ENCODE measurements around the gene NOG. TPM values are rescaled to one million over a fixed set of nuclear protein-coding genes. Genes with fewer than 3 reads are reported as not detected.

NOG gene
- total RNA-seq, 2 donors from 2014 or later = 1.5 TPM; not detected in 1

GRCh38 chr17:56629531-56630075 is 36.1 kb downstream of the NOG start:
- no peaks in the 10 kb centered on the region for H3K27me3 ChIP-seq
- no peak overlapping the region for H3K4me3 ChIP-seq
- TF ChIP-seq CTCF (IDR thresholded peaks at IDR 0.05) = no peak
- H3K36me3 ChIP-seq = no peaks in the 10 kb centered on the region
- no peak overlapping the region for H3K27ac ChIP-seq
- no peaks in the 10 kb centered on the region for H3K9me3 ChIP-seq
- no peaks in the 10 kb centered on the region for H3K4me1 ChIP-seq
- no peak for DNase-seq (ENCODE audit: low spot score)

GRCh38 chr17:56630202-56630601 is 36.7 kb downstream of the NOG start:
- Histone ChIP-seq H3K27me3 (no peaks in the 10 kb centered on the region), H3K36me3 (no peaks in the 10 kb centered on the region), H3K4me1 (no peaks in the 10 kb centered on the region), H3K27ac (no peak overlapping the region), H3K9me3 (no peaks in the 10 kb centered on the region), H3K4me3 (no peak overlapping the region)
- no peak for TF ChIP-seq CTCF (IDR thresholded peaks at IDR 0.05)
- DNase-seq (ENCODE audit: low spot score) = no peak

- no peaks in the 10 kb centered on the region for H3K4me1 ChIP-seq
- H3K4me3 ChIP-seq = no peak overlapping the region
- no peak for DNase-seq (ENCODE audit: low spot score)
- H3K27ac ChIP-seq = no peak overlapping the region
- TF ChIP-seq CTCF (IDR thresholded peaks at IDR 0.05) = no peak
- H3K27me3 ChIP-seq = no peaks in the 10 kb centered on the region
- H3K9me3 ChIP-seq = no peaks in the 10 kb centered on the region
- no peaks in the 10 kb centered on the region for H3K36me3 ChIP-seq
These were observed 40.2 kb downstream of the NOG start for GRCh38 chr17:56633681-56634080.

GRCh38 chr17:56635641-56636040 is 42.1 kb downstream of the NOG start:
- no peak overlapping the region for H3K4me3 ChIP-seq
- H3K9me3 ChIP-seq = no peaks in the 10 kb centered on the region
- H3K27ac ChIP-seq = no peak overlapping the region
- no peak for DNase-seq (ENCODE audit: low spot score)
- H3K27me3 ChIP-seq = no peaks in the 10 kb centered on the region
- H3K4me1 ChIP-seq = no peaks in the 10 kb centered on the region
- TF ChIP-seq CTCF (IDR thresholded peaks at IDR 0.05) = no peak
- no peaks in the 10 kb centered on the region for H3K36me3 ChIP-seq

- Histone ChIP-seq H3K4me3 (no peak overlapping the region), H3K36me3 (no peaks in the 10 kb centered on the region), H3K9me3 (no peaks in the 10 kb centered on the region), H3K4me1 (no peaks in the 10 kb centered on the region), H3K27ac (no peak overlapping the region), H3K27me3 (no peaks in the 10 kb centered on the region)
- no peak for DNase-seq (ENCODE audit: low spot score)
- no peak for TF ChIP-seq CTCF (IDR thresholded peaks at IDR 0.05)
These were observed 42.8 kb downstream of the NOG start for GRCh38 chr17:56636265-56636664.

- H3K9me3 ChIP-seq = no peaks in the 10 kb centered on the region
- no peaks in the 10 kb centered on the region for H3K4me1 ChIP-seq
- H3K27ac ChIP-seq = no peak overlapping the region
- H3K27me3 ChIP-seq = no peaks in the 10 kb centered on the region
- no peak overlapping the region for H3K4me3 ChIP-seq
- no peak for DNase-seq (ENCODE audit: low spot score)
- H3K36me3 ChIP-seq = no peaks in the 10 kb centered on the region
- TF ChIP-seq CTCF (IDR thresholded peaks at IDR 0.05) = no peak
These were observed 43.8 kb downstream of the NOG start for GRCh38 chr17:56637254-56637653.

Data from right atrium auricular region (tissue), 2 donors.